IPS-15b (cell line): ENCODE measurements around the gene CPNE8.

Experiments used
- H3K27me3 ChIP-seq: one replicate; pipeline ENCODE4 v1.6.1; 2013; ENCODE audit warnings: low read length; ENCODE audit not compliant: control insufficient read depth, insufficient read depth
- H3K36me3 ChIP-seq: one replicate; pipeline ENCODE4 v1.6.1; 2013; ENCODE audit warnings: low read length; ENCODE audit not compliant: control insufficient read depth, insufficient read depth
- H3K4me1 ChIP-seq: one replicate; pipeline ENCODE4 v1.6.1; 2013; ENCODE audit warnings: mild to moderate bottlenecking, low read length; ENCODE audit not compliant: control insufficient read depth, insufficient read depth
- H3K4me3 ChIP-seq: one replicate; pipeline ENCODE4 v1.5.1; 2013; ENCODE audit warnings: low read depth, low read length
- H3K9ac ChIP-seq: one replicate; pipeline ENCODE4 v1.6.1; 2013; ENCODE audit warnings: low read depth, mild to moderate bottlenecking, low read length
- H3K9me3 ChIP-seq: one replicate; pipeline ENCODE4 v1.6.1; 2013; ENCODE audit warnings: mild to moderate bottlenecking, low read length; ENCODE audit not compliant: control insufficient read depth, insufficient read depth

Gene CPNE8

GRCh38 chr12:38614171-38614570 is 291.2 kb downstream of the CPNE8 start:
- Histone ChIP-seq H3K9me3 (no peaks in the 10 kb centered on the region), H3K4me3 (no peak overlapping the region), H3K27me3 (no peaks in the 10 kb centered on the region), H3K4me1 (no peaks in the 10 kb centered on the region), H3K36me3 (no peaks in the 10 kb centered on the region), H3K9ac (no peak overlapping the region)

GRCh38 chr12:38610808-38611350 is 294.5 kb downstream of the CPNE8 start:
- H3K36me3 ChIP-seq = no peaks in the 10 kb centered on the region
- no peak overlapping the region for H3K4me3 ChIP-seq
- no peaks in the 10 kb centered on the region for H3K4me1 ChIP-seq
- H3K27me3 ChIP-seq = no peaks in the 10 kb centered on the region
- no peaks in the 10 kb centered on the region for H3K9me3 ChIP-seq
- no peak overlapping the region for H3K9ac ChIP-seq

- Histone ChIP-seq H3K4me1 (no peaks in the 10 kb centered on the region), H3K27me3 (no peaks in the 10 kb centered on the region), H3K9ac (no peak overlapping the region), H3K36me3 (no peaks in the 10 kb centered on the region), H3K9me3 (no peaks in the 10 kb centered on the region), H3K4me3 (no peak overlapping the region)
Observed at GRCh38 chr12:38607295-38607694, 298.1 kb downstream of the CPNE8 start.
